Renal cortex interstitium (tissue), 11 donors: ENCODE results near the gene TMEM158. TPM values are rescaled to one million over a fixed set of nuclear protein-coding genes. Genes with fewer than 3 reads are reported as not detected.

ENCODE experiments used
- DNase-seq, 11 donors: peaks; one replicate each; pipeline ENCODE4 v3.0.0-alpha.2; 2013; ENCODE audit warnings: low read depth in 9 of 11, low spot score in 4 of 11; ENCODE audit errors: extremely low read depth in 1 of 11
- polyA plus RNA-seq, 3 donors: library from polyadenylated mRNA; unstranded; fragments of 120-200 nt; gene quantifications; one replicate each; pipeline ENCODE4 v1.2.1, GENCODE V29; 2013; ENCODE audit not compliant: insufficient read length in 3 of 3

Gene TMEM158
- polyA plus RNA-seq, 3 donors: 4.9 to 7.8 (median 6.6) TPM

- no peak for DNase-seq
Measured at GRCh38 chr3:45244356-45244755, 18.3 kb upstream of the TMEM158 start.

DNA sequence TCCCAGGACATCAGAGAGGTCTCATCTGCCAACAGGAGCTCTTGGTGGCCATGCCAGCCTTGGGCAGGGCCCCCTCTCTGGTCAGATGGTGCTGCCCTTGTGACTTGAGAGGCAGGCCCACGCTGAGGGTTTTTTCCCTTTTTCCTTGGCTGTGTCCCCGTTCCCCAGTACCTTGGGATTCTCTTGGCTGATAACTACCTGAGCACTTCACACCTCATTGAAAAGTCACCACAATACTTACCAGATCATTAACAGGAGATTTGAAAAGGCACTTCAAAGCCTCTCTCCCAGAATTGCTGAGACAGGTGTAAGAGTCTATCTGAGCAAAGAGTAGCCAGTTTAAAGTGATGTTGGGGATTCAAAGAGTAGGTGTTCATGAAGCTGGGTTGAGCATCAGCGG lies 15.1 kb upstream of the TMEM158 start:
- DNase-seq: no peak

GRCh38 chr3:45240292-45240691 lies 14.2 kb upstream of the TMEM158 start:
- no peak for DNase-seq

- no peak for DNase-seq
Measured at GRCh38 chr3:45239254-45239653, 13.2 kb upstream of the TMEM158 start.

DNA sequence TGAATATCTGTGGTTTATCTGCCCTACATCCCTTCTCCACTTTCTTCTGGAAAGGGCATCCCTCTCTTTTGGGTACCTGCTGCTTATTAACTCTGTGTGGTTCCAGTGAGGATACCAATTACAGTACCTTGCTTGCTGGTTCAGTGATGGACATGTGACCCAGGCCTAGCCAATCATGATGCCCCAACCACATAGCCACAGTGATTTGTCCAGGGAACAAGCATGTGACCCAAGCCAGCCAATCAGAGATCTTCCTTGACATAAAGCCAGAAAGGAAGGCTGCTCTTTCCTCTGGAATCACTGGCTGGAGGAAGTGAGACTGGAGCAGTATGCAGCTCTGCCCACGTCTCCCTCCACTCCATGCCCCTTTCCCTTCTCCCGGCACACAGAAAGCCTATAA lies 10.9 kb upstream of the TMEM158 start:
- DNase-seq: no peak

DNA sequence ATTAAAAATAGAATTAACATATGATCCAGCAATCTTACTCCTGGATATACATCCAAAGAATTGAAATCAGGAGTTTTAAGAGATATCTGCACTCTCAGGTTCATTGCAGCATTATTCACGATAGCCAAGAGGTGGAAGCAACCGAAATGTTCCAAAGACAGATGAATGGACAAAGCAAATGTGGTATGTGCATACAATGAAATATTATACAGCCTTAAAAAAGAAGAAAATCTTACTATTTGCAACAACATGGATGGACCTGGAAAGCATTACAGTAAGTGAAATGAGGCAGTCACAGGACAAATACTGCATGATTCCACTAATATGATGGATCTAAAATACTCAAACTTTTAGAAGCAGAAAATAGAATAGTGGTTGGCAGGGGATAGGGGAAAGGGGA lies 9.3 kb upstream of the TMEM158 start:
- no peak for DNase-seq

GRCh38 chr3:45234250-45234649 lies 8.2 kb upstream of the TMEM158 start:
- DNase-seq: no peak

DNA sequence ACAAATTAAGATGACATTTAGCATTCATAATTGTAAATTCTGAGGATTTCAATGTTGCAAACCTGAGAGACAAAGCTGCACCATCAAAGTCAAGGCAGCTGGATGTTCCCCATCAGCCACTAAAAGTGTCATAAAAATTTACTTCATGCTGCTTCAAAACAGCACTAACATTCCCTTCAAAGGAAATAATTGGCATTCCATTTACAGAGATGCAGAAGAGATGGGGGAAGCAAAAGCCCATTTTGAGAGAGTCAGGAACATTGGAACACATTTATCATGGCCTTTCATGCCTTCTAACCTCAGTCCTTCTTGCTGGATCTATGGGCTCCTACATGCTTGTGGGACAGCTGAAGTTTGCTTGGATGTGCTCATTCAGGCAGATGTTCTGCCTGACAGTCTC lies 6.4 kb upstream of the TMEM158 start:
- DNase-seq: peak in 2 of 11 donors; percentile 36 to 39

DNA sequence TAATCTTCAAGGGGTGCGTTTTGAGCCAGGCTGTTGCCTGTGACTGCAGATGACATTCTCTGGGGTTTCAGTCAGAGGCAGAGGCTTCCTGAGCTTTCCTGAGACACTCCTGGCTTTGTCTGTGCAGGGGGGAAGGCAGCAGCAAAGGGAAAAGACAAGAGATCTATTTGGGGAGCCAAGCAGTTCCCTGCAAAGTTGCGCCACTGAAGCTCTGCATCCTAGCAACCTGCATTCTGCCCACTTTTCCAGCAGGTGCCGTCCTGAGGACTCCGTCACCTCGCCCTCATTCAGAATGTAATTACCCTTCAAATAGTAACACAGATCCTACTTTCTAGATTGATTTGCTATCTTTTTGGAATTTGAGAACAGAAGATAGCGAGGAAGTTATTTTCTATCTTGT lies 1.9 kb upstream of the TMEM158 start:
- DNase-seq: no peak

GRCh38 chr3:45227071-45227820 lies 1.2 kb upstream of the TMEM158 start:
- DNase-seq: peak in 5 of 11 donors; percentile 57 to 63 (median 61)

DNA sequence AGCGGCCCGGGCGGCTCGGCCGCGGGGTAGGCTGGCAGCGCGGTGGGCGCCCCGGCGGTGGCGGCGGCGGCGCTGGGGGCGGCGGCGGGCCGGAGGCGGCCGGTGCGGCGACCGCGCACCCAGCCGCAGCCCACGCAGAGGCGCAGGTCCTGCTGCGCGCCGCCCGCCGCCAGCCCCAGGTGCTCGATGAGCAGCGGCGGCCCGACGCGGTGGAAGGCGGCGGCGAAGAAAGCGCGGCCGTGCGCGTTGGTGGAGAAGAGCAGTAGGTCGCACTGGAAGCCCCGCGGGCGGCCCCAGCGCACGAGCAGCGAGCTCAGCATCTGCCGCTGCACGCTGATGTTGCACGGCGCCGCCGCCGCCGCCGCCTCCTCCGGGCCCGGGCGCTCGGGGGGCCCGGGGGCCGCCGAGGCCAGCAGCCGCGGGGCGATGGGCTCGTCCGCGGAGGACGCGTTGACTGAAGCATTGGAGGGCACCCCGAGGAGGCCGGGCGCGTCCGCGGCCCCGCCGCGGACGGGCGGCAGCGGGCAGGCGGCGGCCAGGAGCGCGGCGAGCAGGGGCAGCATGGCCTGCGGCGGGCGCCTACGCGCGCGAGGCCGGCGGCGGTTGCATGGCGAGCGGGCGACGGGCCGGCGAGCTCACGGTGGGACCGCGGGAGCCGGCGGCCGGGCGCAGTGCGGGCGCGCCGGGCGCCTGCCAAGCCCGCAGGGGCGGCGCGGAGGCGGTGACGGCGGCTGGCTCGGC lies 452 bp downstream of the TMEM158 start:
- no peak for DNase-seq

GRCh38 chr3:45224824-45225464 lies 1.1 kb downstream of the TMEM158 start:
- peak in 5 of 11 donors; percentile 53 to 65 (median 61) for DNase-seq

DNA sequence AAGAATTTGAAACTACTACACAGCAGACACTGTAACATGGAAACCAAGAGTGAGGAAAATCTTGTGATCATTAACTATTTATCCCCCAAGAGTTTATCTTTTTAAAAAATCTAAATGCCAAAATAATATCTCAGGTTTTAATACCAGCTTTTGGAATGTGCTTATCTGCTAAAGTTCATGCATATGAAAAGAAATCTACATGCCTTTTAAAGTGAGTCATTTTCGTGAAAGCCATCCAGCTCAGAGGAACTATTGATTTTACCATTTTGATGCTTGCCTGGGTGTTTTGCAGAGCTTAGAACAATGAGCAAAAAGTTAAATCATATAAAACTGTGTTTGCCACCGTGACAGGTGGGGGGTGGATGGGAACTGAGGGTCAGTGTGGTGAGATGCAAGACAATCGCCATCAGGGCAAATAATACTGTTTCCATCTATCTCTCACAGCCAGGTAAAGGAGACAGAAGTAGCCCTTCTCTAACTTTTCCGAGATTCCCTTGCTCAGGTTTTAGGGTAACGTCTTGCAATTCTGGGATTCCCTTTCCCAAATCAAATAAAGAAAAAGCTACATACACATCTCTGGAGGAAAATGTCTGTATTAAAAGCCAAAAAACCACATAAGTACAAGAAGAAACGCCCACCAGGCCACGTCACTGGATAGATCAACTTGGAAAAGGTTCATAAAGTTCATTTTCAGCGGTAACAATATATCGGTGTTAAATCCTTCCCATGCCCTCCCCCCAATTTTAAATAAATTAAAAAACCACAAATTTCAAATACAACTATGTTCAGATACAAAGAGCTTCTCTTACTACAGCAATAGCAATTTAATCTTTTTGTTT lies 2.0 kb downstream of the TMEM158 start:
- no peak for DNase-seq

- DNase-seq: no peak
Measured at GRCh38 chr3:45219694-45220093, 6.4 kb downstream of the TMEM158 start.

GRCh38 chr3:45218578-45219390 lies 7.3 kb downstream of the TMEM158 start:
- DNase-seq: no peak

- DNase-seq: no peak
Measured at GRCh38 chr3:45216021-45216609, 10.0 kb downstream of the TMEM158 start.

DNA sequence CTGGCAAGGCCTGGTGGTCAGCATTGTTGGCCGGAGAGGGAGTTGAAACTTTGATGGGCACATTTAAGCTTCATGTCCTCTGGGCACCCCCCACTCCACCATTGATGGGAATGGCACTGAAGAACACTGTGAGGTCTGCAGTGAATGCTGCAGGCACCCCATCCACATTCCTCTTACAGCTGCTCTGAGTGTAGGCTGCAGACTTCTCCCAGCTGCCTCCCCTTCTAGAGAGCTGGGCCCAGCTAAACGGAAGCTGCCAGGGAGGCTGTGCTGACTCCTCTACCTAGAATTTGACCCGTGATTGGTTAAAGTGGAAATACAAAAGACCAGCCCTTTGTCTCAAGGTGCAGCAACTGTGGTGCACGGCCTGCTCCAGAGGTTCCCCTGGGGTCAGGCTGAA lies 10.6 kb downstream of the TMEM158 start:
- no peak for DNase-seq

DNA sequence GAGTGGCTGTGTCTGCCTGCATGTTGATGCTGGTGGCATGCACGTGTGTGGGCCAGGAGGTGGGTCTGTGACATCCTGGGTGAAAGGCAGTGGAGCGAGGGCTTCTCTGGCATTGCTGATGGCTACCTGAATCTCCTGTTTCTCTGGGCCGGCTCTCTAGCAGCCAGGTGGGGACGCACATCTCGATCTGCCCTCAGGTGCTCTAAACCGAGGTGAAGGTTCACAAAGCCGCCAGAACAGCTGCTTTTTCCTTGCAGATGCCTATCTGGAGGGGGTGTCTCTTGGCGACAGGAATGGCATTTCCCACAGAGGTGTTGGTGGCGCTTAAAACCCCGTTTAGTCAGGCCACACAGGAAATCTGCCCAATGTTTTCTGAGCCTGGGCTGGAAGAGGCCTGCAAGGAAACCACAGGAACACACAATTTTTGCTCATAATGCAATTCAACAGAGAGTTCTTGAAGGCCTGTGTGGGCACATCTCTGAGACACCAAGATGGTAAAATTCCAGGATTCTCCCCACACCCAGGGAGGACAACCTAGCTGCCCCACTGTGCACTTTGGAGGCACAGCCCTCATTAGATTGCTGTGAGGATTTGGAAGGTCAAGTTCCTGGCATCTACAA lies 11.9 kb downstream of the TMEM158 start:
- no peak for DNase-seq
